Heart left ventricle (tissue), 13 donors: ENCODE data around the gene NNMT.

Source experiments
- CTCF ChIP-seq, 12 donors: fragments of 200-600 bp; sonication (generic) in 4 of 12; IDR thresholded peaks; one replicate each; pipeline versions ENCODE4 v1.5.0 to v1.8.0; 2018 to 2022; ENCODE audit warnings: antibody characterized with exemption in 12 of 12, mild to moderate bottlenecking in 5 of 12
- POLR2A ChIP-seq, 2 donors: fragments of 450-650 bp; IDR thresholded peaks; one replicate each; pipeline ENCODE4 v1.6.1; 2017; ENCODE audit warnings: antibody characterized with exemption in 2 of 2, mild to moderate bottlenecking in 2 of 2, moderate library complexity in 2 of 2
- donor health status: ischemic (EF 13 %, LVEDD 7.1; RV severe dilation, severe dysfunction).
- donor health status: DM: no; HTN: yes; CAD: no.
- donor health status: DM: no; HTN: no; CAD: no.
- donor health status: ischemic (EF 25% LVEDD 6.9; RV normal size, moderate dysfunction).
- donor health status: ischemic (EF 25% LVEDD 5.7; RV mildly dilated, moderate dysfunction).
- donor health status: ischemic (EF 35%, LVEDD 5.7; RV mildly dilated, moderate dysfunction).
- donor health status: nonischemic (EF 11% LVEDD 7.7; RV severe dilation, severe dysfunction).
- donor health status: DM: yes; HTN: yes; CAD: no.
- donor health status: PGD.
- donor health status: ischemic (EF 29% LVEDD 5.4; RV normal size, mild dysfunction).
- donor health status: nonischemic (EF 23%, LVEDD 6.1; RV moderate dilation, normal function).

GRCh38 chr11:114277637-114278341, 18.4 kb upstream of the NNMT start:
- TF ChIP-seq POLR2A (IDR thresholded peaks at IDR 0.05) (no peak), CTCF (IDR thresholded peaks at IDR 0.05) (no peak)
